ENCODE measurements around the gene FOXD2. TPM values are rescaled to one million over a fixed set of nuclear protein-coding genes. Genes with fewer than 3 reads are reported as not detected.

The FOXD2 gene
- polyA plus RNA-seq, 2 donors: 0.01 TPM; not detected in 1

GRCh38 chr1:47438165-47439016 lies 547 bp downstream of the FOXD2 start:
- WGBS, 2 donors: 1 to 2% methylated on average over 70 to 117 of the region's 117 CpGs
- Histone ChIP-seq H3K4me3 (ENCODE audit: low read depth in 1 of 2, low read length in 2 of 2) (peak overlapping the region; percentile 45 to 60), H3K27me3 (ENCODE audit: control insufficient read depth in 1 of 2, insufficient read depth in 2 of 2, low read length in 2 of 2) (peaks cover 7 to 33% of the 10 kb centered on the region in 2 donors), H3K9me3 (ENCODE audit: control insufficient read depth in 2 of 2, insufficient read depth in 1 of 2, low read depth in 1 of 2, low read length in 1 of 2) (no peaks in the 10 kb centered on the region), H3K36me3 (ENCODE audit: control insufficient read depth in 2 of 2, insufficient read depth in 2 of 2, low read length in 1 of 2) (no peaks in the 10 kb centered on the region), H3K4me1 (ENCODE audit: control insufficient read depth in 2 of 2, insufficient read depth in 2 of 2, low read length in 1 of 2) (peaks cover 9% of the 10 kb centered on the region in 2 donors), H3K27ac (ENCODE audit: low read depth in 2 of 2, low read length in 1 of 2) (no peak overlapping the region)

- Histone ChIP-seq H3K36me3 (ENCODE audit: control insufficient read depth in 2 of 2, insufficient read depth in 2 of 2, low read length in 1 of 2) (no peaks in the 10 kb centered on the region), H3K27me3 (ENCODE audit: control insufficient read depth in 1 of 2, insufficient read depth in 2 of 2, low read length in 2 of 2) (peaks cover 7 to 33% of the 10 kb centered on the region in 2 donors), H3K4me3 (ENCODE audit: low read depth in 1 of 2, low read length in 2 of 2) (peak overlapping the region; percentile 28 to 45), H3K4me1 (ENCODE audit: control insufficient read depth in 2 of 2, insufficient read depth in 2 of 2, low read length in 1 of 2) (peaks cover 3 to 4% of the 10 kb centered on the region in 2 donors), H3K27ac (ENCODE audit: low read depth in 2 of 2, low read length in 1 of 2) (no peak overlapping the region), H3K9me3 (ENCODE audit: control insufficient read depth in 2 of 2, insufficient read depth in 1 of 2, low read depth in 1 of 2, low read length in 1 of 2) (peaks cover 0 to 2% of the 10 kb centered on the region in 2 donors)
- 21 to 30% methylated on average over 45 to 86 of the region's 86 CpGs for WGBS, 2 donors
These were observed 1.4 kb downstream of the FOXD2 start for GRCh38 chr1:47439017-47439818.

GRCh38 chr1:47439819-47440598 lies 2.2 kb downstream of the FOXD2 start:
- no peaks in the 10 kb centered on the region for H3K36me3 ChIP-seq (ENCODE audit: control insufficient read depth in 2 of 2, insufficient read depth in 2 of 2, low read length in 1 of 2)
- no peak overlapping the region for H3K27ac ChIP-seq (ENCODE audit: low read depth in 2 of 2, low read length in 1 of 2)
- H3K4me3 ChIP-seq (ENCODE audit: low read depth in 1 of 2, low read length in 2 of 2): no peak overlapping the region
- WGBS, 2 donors: 73 to 78% methylated on average over 20 of the region's 20 CpGs
- peaks cover 2 to 3% of the 10 kb centered on the region in 2 donors for H3K9me3 ChIP-seq (ENCODE audit: control insufficient read depth in 2 of 2, insufficient read depth in 1 of 2, low read depth in 1 of 2, low read length in 1 of 2)
- peaks cover 0 to 8% of the 10 kb centered on the region in 2 donors for H3K4me1 ChIP-seq (ENCODE audit: control insufficient read depth in 2 of 2, insufficient read depth in 2 of 2, low read length in 1 of 2)
- peaks cover 7 to 38% of the 10 kb centered on the region in 2 donors for H3K27me3 ChIP-seq (ENCODE audit: control insufficient read depth in 1 of 2, insufficient read depth in 2 of 2, low read length in 2 of 2)

GRCh38 chr1:47440599-47441081 lies 2.8 kb downstream of the FOXD2 start:
- peaks cover 0 to 10% of the 10 kb centered on the region in 2 donors for H3K4me1 ChIP-seq (ENCODE audit: control insufficient read depth in 2 of 2, insufficient read depth in 2 of 2, low read length in 1 of 2)
- peaks cover 3 to 5% of the 10 kb centered on the region in 2 donors for H3K9me3 ChIP-seq (ENCODE audit: control insufficient read depth in 2 of 2, insufficient read depth in 1 of 2, low read depth in 1 of 2, low read length in 1 of 2)
- no peaks in the 10 kb centered on the region for H3K36me3 ChIP-seq (ENCODE audit: control insufficient read depth in 2 of 2, insufficient read depth in 2 of 2, low read length in 1 of 2)
- H3K27ac ChIP-seq (ENCODE audit: low read depth in 2 of 2, low read length in 1 of 2): no peak overlapping the region
- H3K4me3 ChIP-seq (ENCODE audit: low read depth in 1 of 2, low read length in 2 of 2): no peak overlapping the region
- H3K27me3 ChIP-seq (ENCODE audit: control insufficient read depth in 1 of 2, insufficient read depth in 2 of 2, low read length in 2 of 2): peaks cover 7 to 44% of the 10 kb centered on the region in 2 donors
- 60 to 65% methylated on average over 5 of the region's 5 CpGs for WGBS, 2 donors

- no peak overlapping the region for H3K27ac ChIP-seq (ENCODE audit: low read depth in 2 of 2, low read length in 1 of 2)
These were observed 3.7 kb downstream of the FOXD2 start for GRCh38 chr1:47441450-47442106.

DNA sequence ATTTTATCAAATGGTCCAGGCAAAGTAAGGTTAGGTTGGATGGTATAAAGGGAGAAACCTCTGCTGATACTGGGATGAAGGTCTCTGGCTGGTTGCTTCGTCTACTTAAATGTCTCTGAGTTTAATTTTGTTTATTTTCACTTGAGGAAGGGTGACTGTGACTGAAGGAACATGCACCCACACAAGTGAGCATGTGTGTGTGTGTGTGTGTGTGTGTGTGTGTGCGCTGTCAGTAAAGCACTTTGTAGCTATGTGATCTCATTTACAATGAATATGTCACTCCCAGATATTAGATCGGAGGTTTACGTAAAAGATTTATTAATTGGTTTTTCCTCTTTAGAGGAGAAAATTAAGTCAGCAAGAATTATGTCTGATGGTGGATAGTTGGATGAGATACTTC lies 4.4 kb downstream of the FOXD2 start:
- Histone ChIP-seq H3K27me3 (ENCODE audit: control insufficient read depth in 1 of 2, insufficient read depth in 2 of 2, low read length in 2 of 2) (peaks cover 7 to 58% of the 10 kb centered on the region in 2 donors), H3K36me3 (ENCODE audit: control insufficient read depth in 2 of 2, insufficient read depth in 2 of 2, low read length in 1 of 2) (no peaks in the 10 kb centered on the region), H3K27ac (ENCODE audit: low read depth in 2 of 2, low read length in 1 of 2) (no peak overlapping the region), H3K4me3 (ENCODE audit: low read depth in 1 of 2, low read length in 2 of 2) (no peak overlapping the region), H3K9me3 (ENCODE audit: control insufficient read depth in 2 of 2, insufficient read depth in 1 of 2, low read depth in 1 of 2, low read length in 1 of 2) (peaks cover 3 to 7% of the 10 kb centered on the region in 2 donors), H3K4me1 (ENCODE audit: control insufficient read depth in 2 of 2, insufficient read depth in 2 of 2, low read length in 1 of 2) (peaks cover 0 to 10% of the 10 kb centered on the region in 2 donors)
- 91 to 92% methylated on average over 4 of the region's 4 CpGs for WGBS, 2 donors

More at GRCh38 chr1:47441450-47442106, 3.7 kb downstream of the FOXD2 start:
- Histone ChIP-seq H3K27me3 (ENCODE audit: control insufficient read depth in 1 of 2, insufficient read depth in 2 of 2, low read length in 2 of 2) (peaks cover 7 to 52% of the 10 kb centered on the region in 2 donors), H3K4me1 (ENCODE audit: control insufficient read depth in 2 of 2, insufficient read depth in 2 of 2, low read length in 1 of 2) (peaks cover 0 to 10% of the 10 kb centered on the region in 2 donors), H3K4me3 (ENCODE audit: low read depth in 1 of 2, low read length in 2 of 2) (no peak overlapping the region), H3K9me3 (ENCODE audit: control insufficient read depth in 2 of 2, insufficient read depth in 1 of 2, low read depth in 1 of 2, low read length in 1 of 2) (peaks cover 3 to 5% of the 10 kb centered on the region in 2 donors), H3K36me3 (ENCODE audit: control insufficient read depth in 2 of 2, insufficient read depth in 2 of 2, low read length in 1 of 2) (no peaks in the 10 kb centered on the region)
- WGBS, 2 donors: 92 to 97% methylated on average over 3 of the region's 3 CpGs

DNA sequence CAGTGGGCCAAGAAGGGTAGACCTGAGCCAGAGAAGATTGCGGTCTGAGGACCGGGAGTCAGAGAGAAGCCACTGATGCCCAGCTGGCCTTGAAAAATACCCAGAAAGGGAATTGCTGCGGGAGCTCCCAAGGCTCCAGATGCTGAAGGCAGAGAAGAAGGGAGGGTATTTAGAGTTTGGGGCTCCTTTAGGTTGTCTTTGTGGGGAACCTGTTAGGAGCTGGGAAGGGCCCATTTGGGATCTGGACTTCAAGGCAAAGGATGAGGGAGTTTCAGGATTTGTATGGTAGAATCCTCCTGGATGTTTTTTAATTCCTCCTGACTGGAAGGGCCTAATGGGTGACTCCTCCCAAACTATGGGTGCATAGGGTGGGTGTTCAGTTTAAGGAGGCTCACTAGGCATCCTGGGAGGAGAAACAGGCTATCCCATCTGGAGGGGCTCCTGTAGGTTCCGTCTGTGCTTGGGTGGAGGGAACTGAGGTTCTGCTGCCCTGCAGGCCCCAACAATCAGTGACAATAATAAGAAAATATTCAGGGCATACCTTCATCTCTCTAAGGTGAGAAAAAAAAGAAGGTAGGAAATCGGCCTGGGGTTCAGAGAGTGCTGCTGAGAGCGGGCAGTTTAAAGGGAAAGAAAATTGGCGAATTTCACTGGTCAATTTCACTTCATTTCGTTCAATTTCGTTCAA lies 5.1 kb downstream of the FOXD2 start:
- H3K4me3 ChIP-seq (ENCODE audit: low read depth in 1 of 2, low read length in 2 of 2): no peak overlapping the region
- no peak overlapping the region for H3K27ac ChIP-seq (ENCODE audit: low read depth in 2 of 2, low read length in 1 of 2)
- H3K9me3 ChIP-seq (ENCODE audit: control insufficient read depth in 2 of 2, insufficient read depth in 1 of 2, low read depth in 1 of 2, low read length in 1 of 2): peaks cover 3 to 8% of the 10 kb centered on the region in 2 donors
- peaks cover 0 to 10% of the 10 kb centered on the region in 2 donors for H3K4me1 ChIP-seq (ENCODE audit: control insufficient read depth in 2 of 2, insufficient read depth in 2 of 2, low read length in 1 of 2)
- no peaks in the 10 kb centered on the region for H3K36me3 ChIP-seq (ENCODE audit: control insufficient read depth in 2 of 2, insufficient read depth in 2 of 2, low read length in 1 of 2)
- 60 to 70% methylated on average over 9 of the region's 9 CpGs for WGBS, 2 donors
- H3K27me3 ChIP-seq (ENCODE audit: control insufficient read depth in 1 of 2, insufficient read depth in 2 of 2, low read length in 2 of 2): peaks cover 7 to 61% of the 10 kb centered on the region in 2 donors

- Histone ChIP-seq H3K9me3 (ENCODE audit: control insufficient read depth in 2 of 2, insufficient read depth in 1 of 2, low read depth in 1 of 2, low read length in 1 of 2) (peaks cover 3 to 8% of the 10 kb centered on the region in 2 donors), H3K27ac (ENCODE audit: low read depth in 2 of 2, low read length in 1 of 2) (no peak overlapping the region), H3K36me3 (ENCODE audit: control insufficient read depth in 2 of 2, insufficient read depth in 2 of 2, low read length in 1 of 2) (no peaks in the 10 kb centered on the region), H3K27me3 (ENCODE audit: control insufficient read depth in 1 of 2, insufficient read depth in 2 of 2, low read length in 2 of 2) (peaks cover 7 to 61% of the 10 kb centered on the region in 2 donors), H3K4me1 (ENCODE audit: control insufficient read depth in 2 of 2, insufficient read depth in 2 of 2, low read length in 1 of 2) (peaks cover 0 to 10% of the 10 kb centered on the region in 2 donors), H3K4me3 (ENCODE audit: low read depth in 1 of 2, low read length in 2 of 2) (no peak overlapping the region)
- WGBS, 2 donors: 23 to 31% methylated on average over 45 of the region's 45 CpGs
These were observed 5.9 kb downstream of the FOXD2 start for GRCh38 chr1:47443530-47444296.
